HepG2 (cell line): Measurements from ENCODE around the gene FAM222B. TPM values are rescaled to one million over a fixed set of nuclear protein-coding genes. Genes with fewer than 3 reads are reported as not detected.

Experiments used
- CSRNP1 ChIP-seq: sonication (generic); formaldehyde crosslinking; IDR thresholded peaks from 2 replicates; pipeline ENCODE4 v1.8.1; 2023; ENCODE audit warnings: mild to moderate bottlenecking, missing genetic modification reagents
- KIAA2018 ChIP-seq: sonication (generic); formaldehyde crosslinking; IDR thresholded peaks from 2 replicates; pipeline ENCODE4 v1.5.0; 2020; ENCODE audit warnings: mild to moderate bottlenecking, missing genetic modification reagents, borderline replicate concordance
- NR2F1 ChIP-seq, 2 experiments: fragments of 450-650 bp in 1 of 2; formaldehyde crosslinking in 1 of 2; IDR thresholded peaks; 2 replicates each; pipeline versions ENCODE4 v1.5.0 to v1.6.1; 2016 to 2020; ENCODE audit warnings: mild to moderate bottlenecking in 1 of 2, missing compliant biosample characterization in 1 of 2, missing genetic modification reagents in 1 of 2, moderate library complexity in 1 of 2
- RAD51 ChIP-seq: fragments of 450-650 bp; IDR thresholded peaks from 2 replicates; pipeline ENCODE4 v1.6.1; 2016; ENCODE audit warnings: borderline replicate concordance
- REPIN1 ChIP-seq: sonication (generic); formaldehyde crosslinking; IDR thresholded peaks from 2 replicates; pipeline ENCODE4 v1.8.0; 2022; ENCODE audit warnings: missing genetic modification reagents, low read depth, mild to moderate bottlenecking, borderline replicate concordance
- ZNF407 ChIP-seq: sonication (generic); formaldehyde crosslinking; IDR thresholded peaks from one replicate; pipeline ENCODE4 v1.5.1; 2020; ENCODE audit warnings: mild to moderate bottlenecking, missing genetic modification reagents; ENCODE audit errors: not compliant biosample characterization
- polyA plus RNA-seq, 8 experiments: library from polyadenylated mRNA; depleted of rRNA in 3 of 8; stranded (reverse) in 7 of 8; unstranded in 1 of 8; fragments of >200 nt; fragmentation: Illumina TruSeq in 4 of 8; extraction: Trizol in 4 of 8; gene quantifications; 2 replicates each; pipeline versions ENCODE4 v1.2.1 to v1.2.3, GENCODE V29; 2011 to 2016; ENCODE audit warnings: low read depth in 4 of 8, missing spikeins in 1 of 8, mixed read lengths in 1 of 8; ENCODE audit not compliant: insufficient read depth in 1 of 8
- total RNA-seq, 5 experiments: library from RNA; depleted of rRNA; stranded (reverse); fragments of >200 nt; fragmentation: Illumina TruSeq; extraction: Trizol; gene quantifications; 2 replicates each; pipeline ENCODE4 v1.2.3, GENCODE V29; 2016; ENCODE audit warnings: low read depth in 1 of 5

Gene FAM222B
- total and polyA plus RNA-seq, 2 of the 13 experiments (the other 11 are each of a cell fraction or from before 2014, with no cell fraction given): 3.5 to 7.3 TPM

GRCh38 chr17:28842282-28843012, at the start of gene FAM222B (continued):
- TF ChIP-seq ZNF407 (peak; percentile 55), KIAA2018 (CRISPR knock-in tag) (no peak), RAD51 (no peak), NR2F1 (CRISPR knock-in tag; IDR thresholded peaks at IDR 0.05) (no peak), CSRNP1 (CRISPR knock-in tag) (peak; percentile 45; the same call in 1 of the 2 replicates), REPIN1 (CRISPR knock-in tag) (0 out of 2 replicates have a peak, but pooled peaks have one; percentile 25)
